Smooth muscle cell (in vitro differentiated cells): ENCODE results near the gene ZNF132. TPM values are rescaled to one million over a fixed set of nuclear protein-coding genes. Genes with fewer than 3 reads are reported as not detected.

Experiments used
- DNase-seq: peaks from one replicate; lab custom pipeline; 2025; ENCODE audit not compliant: unreplicated experiment; lab: John Stamatoyannopoulos, UW
- H2AFZ ChIP-seq: fragments of 200-600 bp; sonication (generic); 2 replicates; pipeline ENCODE4 v1.6.0; 2016; ENCODE audit warnings: antibody characterized with exemption, low read depth, mild to moderate bottlenecking
- H3F3A ChIP-seq: fragments of 200-600 bp; sonication (generic); 2 replicates; pipeline ENCODE4 v1.6.0; 2017; ENCODE audit warnings: antibody characterized with exemption, low read depth
- H3K27ac ChIP-seq: fragments of 200-600 bp; sonication (generic); 2 replicates; pipeline ENCODE4 v1.5.1; 2016; ENCODE audit warnings: low read depth, mild to moderate bottlenecking
- H3K27me3 ChIP-seq: fragments of 200-600 bp; sonication (generic); 2 replicates; pipeline ENCODE4 v1.6.1; 2016; ENCODE audit warnings: low read depth, mild to moderate bottlenecking
- H3K36me3 ChIP-seq: fragments of 200-600 bp; sonication (generic); 2 replicates; pipeline ENCODE4 v1.5.1; 2016; ENCODE audit warnings: low read depth
- H3K4me1 ChIP-seq: fragments of 200-600 bp; sonication (generic); 2 replicates; pipeline ENCODE4 v1.5.1; 2016; ENCODE audit warnings: low read depth
- H3K4me2 ChIP-seq: fragments of 200-600 bp; sonication (generic); 2 replicates; pipeline ENCODE4 v1.6.0; 2016; ENCODE audit warnings: mild to moderate bottlenecking
- H3K4me3 ChIP-seq: fragments of 200-600 bp; sonication (generic); 2 replicates; pipeline ENCODE4 v1.5.1; 2016; ENCODE audit warnings: mild to moderate bottlenecking
- H3K79me2 ChIP-seq: fragments of 200-600 bp; sonication (generic); 2 replicates; pipeline ENCODE4 v1.6.0; 2016; ENCODE audit warnings: low read depth, mild to moderate bottlenecking
- H3K9ac ChIP-seq: fragments of 200-600 bp; sonication (generic); 2 replicates; pipeline ENCODE4 v1.6.0; 2016; ENCODE audit warnings: low read depth
- H3K9me3 ChIP-seq: fragments of 200-600 bp; sonication (generic); replicated peaks from 2 replicates; pipeline ENCODE4 v1.5.1; 2016; ENCODE audit warnings: low read depth
- H4K20me1 ChIP-seq: fragments of 200-600 bp; sonication (generic); 2 replicates; pipeline ENCODE4 v1.6.0; 2016; ENCODE audit warnings: low read depth
- WGBS: methylation state at CpG from one replicate; pipeline ENCODE4 v1.1.7; 2016; ENCODE audit warnings: low lambda C conversion rate; 5-methylcytosine and 5-hydroxymethylcytosine counted together
- polyA plus RNA-seq: library from polyadenylated mRNA; unstranded; fragments of >200 nt; fragmentation: Nextera tagmentation; extraction: Ambion mirVana; gene quantifications from 2 replicates; pipeline ENCODE4 v1.2.1, GENCODE V29; 2016
- total RNA-seq: library from RNA; depleted of rRNA; stranded (reverse); fragments of >200 nt; gene quantifications from 2 replicates; pipeline ENCODE4 v1.2.3, GENCODE V29; 2014
- TF ChIP-seq, protein P1 (sequence below): fragments of 200-600 bp; sonication (generic); IDR thresholded peaks from 2 replicates; pipeline ENCODE4 v1.5.1; 2017; ENCODE audit warnings: borderline replicate concordance, mild to moderate bottlenecking, antibody characterized with exemption; ENCODE audit not compliant: insufficient read depth, poor library complexity, severe bottlenecking

The ZNF132 gene
- total and polyA plus RNA-seq, 2 experiments from 2014 or later, result 0.40 to 2.3 TPM

GRCh38 chr19:58480831-58481230 lies 40.9 kb upstream of the ZNF132 start:
- no peak overlapping the region for H2AFZ ChIP-seq
- no peaks in the 10 kb centered on the region for H3K36me3 ChIP-seq
- H3K79me2 ChIP-seq, result no peaks in the 10 kb centered on the region
- H3K4me2 ChIP-seq, result no peak overlapping the region
- WGBS, result 85% methylated on average over 2 of the region's 2 CpGs
- TF ChIP-seq, protein P1, sequence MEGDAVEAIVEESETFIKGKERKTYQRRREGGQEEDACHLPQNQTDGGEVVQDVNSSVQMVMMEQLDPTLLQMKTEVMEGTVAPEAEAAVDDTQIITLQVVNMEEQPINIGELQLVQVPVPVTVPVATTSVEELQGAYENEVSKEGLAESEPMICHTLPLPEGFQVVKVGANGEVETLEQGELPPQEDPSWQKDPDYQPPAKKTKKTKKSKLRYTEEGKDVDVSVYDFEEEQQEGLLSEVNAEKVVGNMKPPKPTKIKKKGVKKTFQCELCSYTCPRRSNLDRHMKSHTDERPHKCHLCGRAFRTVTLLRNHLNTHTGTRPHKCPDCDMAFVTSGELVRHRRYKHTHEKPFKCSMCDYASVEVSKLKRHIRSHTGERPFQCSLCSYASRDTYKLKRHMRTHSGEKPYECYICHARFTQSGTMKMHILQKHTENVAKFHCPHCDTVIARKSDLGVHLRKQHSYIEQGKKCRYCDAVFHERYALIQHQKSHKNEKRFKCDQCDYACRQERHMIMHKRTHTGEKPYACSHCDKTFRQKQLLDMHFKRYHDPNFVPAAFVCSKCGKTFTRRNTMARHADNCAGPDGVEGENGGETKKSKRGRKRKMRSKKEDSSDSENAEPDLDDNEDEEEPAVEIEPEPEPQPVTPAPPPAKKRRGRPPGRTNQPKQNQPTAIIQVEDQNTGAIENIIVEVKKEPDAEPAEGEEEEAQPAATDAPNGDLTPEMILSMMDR, result no peak
- no peak overlapping the region for H3K9ac ChIP-seq
- DNase-seq, result no peak
- H3K27me3 ChIP-seq, result no peaks in the 10 kb centered on the region
- H4K20me1 ChIP-seq, result no peaks in the 10 kb centered on the region
- H3K9me3 ChIP-seq, result no peaks in the 10 kb centered on the region
- H3F3A ChIP-seq, result no peaks in the 10 kb centered on the region
- H3K4me3 ChIP-seq, result no peak overlapping the region
- peaks cover 8% of the 10 kb centered on the region for H3K4me1 ChIP-seq
- H3K27ac ChIP-seq, result no peak overlapping the region

DNA sequence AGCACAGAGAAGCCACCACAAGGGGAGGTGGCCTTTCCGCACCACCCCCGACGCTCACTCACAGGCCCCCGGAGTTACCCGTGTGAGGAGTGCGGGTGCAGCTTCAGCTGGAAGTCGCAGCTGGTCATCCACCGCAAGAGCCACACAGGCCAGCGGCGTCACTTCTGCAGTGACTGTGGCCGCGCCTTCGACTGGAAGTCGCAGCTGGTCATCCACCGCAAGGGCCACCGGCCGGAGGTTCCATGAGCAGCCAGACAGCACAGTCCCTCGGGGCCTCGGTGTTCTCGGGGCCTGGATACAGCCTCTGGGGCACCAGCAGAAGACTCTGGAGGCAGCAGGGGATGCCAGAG lies 40.5 kb upstream of the ZNF132 start:
- H3K4me3 ChIP-seq, result no peak overlapping the region
- no peak for DNase-seq
- WGBS, result 95% methylated on average over 20 of the region's 20 CpGs

DNA sequence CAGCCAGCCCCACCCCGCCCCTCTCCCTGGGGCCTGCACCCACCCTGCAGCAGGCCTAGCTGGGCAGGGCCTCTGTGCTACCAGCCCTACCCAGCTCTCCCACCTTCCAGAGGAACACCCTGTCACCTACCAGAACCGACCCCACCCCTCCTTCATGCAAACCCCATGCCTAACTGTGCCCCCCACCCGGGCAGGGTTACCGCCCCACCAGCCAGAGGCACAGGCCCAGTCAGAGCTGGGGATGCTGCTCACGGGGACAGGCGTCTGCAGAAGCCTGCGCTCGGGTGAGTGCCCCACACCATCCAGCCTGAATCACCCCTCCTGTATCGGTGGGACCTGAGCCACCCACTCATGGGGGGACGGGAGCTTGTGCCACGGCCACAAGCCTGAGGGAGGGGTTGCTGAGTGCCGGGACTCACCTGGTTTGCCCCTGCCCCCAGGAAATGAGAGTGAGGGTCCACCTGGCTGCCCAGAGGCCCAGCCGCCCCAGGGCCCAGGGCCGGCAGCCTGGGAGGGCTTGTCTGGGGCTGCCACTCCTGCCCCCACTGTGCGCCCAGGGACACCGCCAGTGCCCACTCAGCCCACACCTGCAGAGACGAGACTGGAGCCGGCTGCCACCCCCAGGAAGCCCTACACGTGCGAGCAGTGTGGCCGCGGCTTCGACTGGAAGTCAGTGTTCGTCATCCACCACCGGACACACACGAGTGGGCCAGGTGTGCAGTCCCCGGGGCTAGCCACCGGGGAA lies 40.0 kb upstream of the ZNF132 start:
- Histone ChIP-seq H3K9me3 (no peaks in the 10 kb centered on the region), H3K4me2 (no peak overlapping the region), H3K4me3 (no peak overlapping the region), H3K9ac (no peak overlapping the region), H3K27me3 (no peaks in the 10 kb centered on the region), H4K20me1 (no peaks in the 10 kb centered on the region), H3K36me3 (no peaks in the 10 kb centered on the region), H3K4me1 (peaks cover 13% of the 10 kb centered on the region), H2AFZ (no peak overlapping the region), H3F3A (peaks cover 4% of the 10 kb centered on the region), H3K79me2 (no peaks in the 10 kb centered on the region), H3K27ac (no peak overlapping the region)
- 96% methylated on average over 27 of the region's 28 CpGs for WGBS
- TF ChIP-seq, protein P1, result no peak
- DNase-seq, result no peak

More for the DNA sequence above, 40.5 kb upstream of the ZNF132 start:
- H3K79me2 ChIP-seq, result no peaks in the 10 kb centered on the region
- no peaks in the 10 kb centered on the region for H3K9me3 ChIP-seq
- H4K20me1 ChIP-seq, result no peaks in the 10 kb centered on the region
- H2AFZ ChIP-seq, result no peak overlapping the region
- H3K9ac ChIP-seq, result no peak overlapping the region
- H3K27ac ChIP-seq, result no peak overlapping the region
- H3K4me2 ChIP-seq, result no peak overlapping the region
- H3F3A ChIP-seq, result no peaks in the 10 kb centered on the region
- TF ChIP-seq, protein P1, result no peak
- peaks cover 8% of the 10 kb centered on the region for H3K4me1 ChIP-seq
- H3K36me3 ChIP-seq, result no peaks in the 10 kb centered on the region
- H3K27me3 ChIP-seq, result no peaks in the 10 kb centered on the region

DNA sequence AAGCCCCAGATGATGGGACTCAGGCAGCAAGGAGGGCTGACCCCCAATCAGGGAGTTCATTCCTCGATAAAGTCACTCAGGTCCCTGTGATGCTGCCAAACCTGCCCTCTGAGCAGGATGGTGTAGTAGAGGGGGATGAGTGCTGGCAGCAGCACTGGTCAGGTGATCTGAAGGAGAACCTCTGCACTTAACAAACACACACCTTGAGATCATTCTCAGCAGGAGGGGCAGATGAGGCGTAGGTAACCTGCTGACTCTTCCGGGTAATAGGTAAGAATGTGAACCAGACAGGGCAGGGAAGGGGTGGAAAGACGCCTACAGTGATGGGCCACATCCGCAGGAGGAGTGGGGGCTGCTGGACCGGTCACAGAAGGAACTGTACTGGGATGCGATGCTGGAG lies 39.4 kb upstream of the ZNF132 start:
- peaks cover 6% of the 10 kb centered on the region for H3F3A ChIP-seq
- no peaks in the 10 kb centered on the region for H3K27me3 ChIP-seq
- no peak for DNase-seq
- no peaks in the 10 kb centered on the region for H3K79me2 ChIP-seq
- peaks cover 1% of the 10 kb centered on the region for H4K20me1 ChIP-seq
- WGBS, result 96% methylated on average over 7 of the region's 7 CpGs
- no peaks in the 10 kb centered on the region for H3K36me3 ChIP-seq
- no peak overlapping the region for H2AFZ ChIP-seq
- TF ChIP-seq, protein P1, result no peak
- H3K4me1 ChIP-seq, result peaks cover 16% of the 10 kb centered on the region
- H3K4me2 ChIP-seq, result no peak overlapping the region
- H3K4me3 ChIP-seq, result no peak overlapping the region
- H3K9ac ChIP-seq, result no peak overlapping the region
- H3K27ac ChIP-seq, result no peak overlapping the region
- H3K9me3 ChIP-seq, result no peaks in the 10 kb centered on the region
